LNCAP (cell line): Measurements from ENCODE around the gene CGNL1.

Experiments used
- CTCF ChIP-seq: fragments of 450-650 bp; IDR thresholded peaks from 2 replicates; pipeline ENCODE4 v1.5.1; 2017; ENCODE audit warnings: mild to moderate bottlenecking

The CGNL1 gene

GRCh38 chr15:57542505-57542817 is 166.2 kb downstream of the CGNL1 start:
- TF ChIP-seq CTCF: peak; percentile 21; the same call in 1 of the 2 replicates

- TF ChIP-seq CTCF: no peak
These were observed 168.7 kb downstream of the CGNL1 start for GRCh38 chr15:57544848-57545480.

- TF ChIP-seq CTCF: no peak
These were observed 169.7 kb downstream of the CGNL1 start for GRCh38 chr15:57545995-57546394.

GRCh38 chr15:57547243-57547755 is 171.0 kb downstream of the CGNL1 start:
- TF ChIP-seq CTCF: no peak

GRCh38 chr15:57548351-57548750 is 172.0 kb downstream of the CGNL1 start:
- TF ChIP-seq CTCF: no peak

GRCh38 chr15:57548835-57549234 is 172.5 kb downstream of the CGNL1 start:
- TF ChIP-seq CTCF: no peak

- TF ChIP-seq CTCF: no peak
These were observed 173.6 kb downstream of the CGNL1 start for GRCh38 chr15:57549935-57550334.

- no peak for TF ChIP-seq CTCF
These were observed 174.3 kb downstream of the CGNL1 start for GRCh38 chr15:57550640-57551039.
